ENCODE results near the gene BTBD8. TPM values are rescaled to one million over a fixed set of nuclear protein-coding genes. Genes with fewer than 3 reads are reported as not detected.

BTBD8 gene
- total RNA-seq, 2 donors from 2014 or later = 6.3 to 15.7 TPM

DNA sequence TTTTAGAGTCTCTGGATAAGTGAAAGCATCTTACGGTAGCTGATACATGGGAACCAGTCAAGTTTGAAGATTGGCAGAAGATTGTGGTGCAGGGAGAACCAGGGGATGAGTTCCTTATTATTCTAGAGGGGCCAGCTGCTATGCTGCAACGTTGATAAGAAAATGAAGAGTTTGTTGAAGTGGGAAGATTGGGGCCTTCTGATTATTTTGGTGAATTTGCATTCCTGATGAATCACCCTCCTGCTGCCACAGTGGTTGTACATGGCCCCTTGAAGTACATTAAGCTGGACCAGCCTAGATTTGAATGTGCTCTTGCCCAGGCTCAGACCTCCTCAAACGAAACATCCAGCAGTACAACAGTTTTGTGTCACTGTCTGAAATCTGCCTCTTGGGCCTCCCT, 45.9 kb downstream of the BTBD8 start:
- H3K27ac ChIP-seq = no peak overlapping the region
- no peak overlapping the region for H3K4me3 ChIP-seq
- no peaks in the 10 kb centered on the region for H3K36me3 ChIP-seq
- TF ChIP-seq POLR2A (IDR thresholded peaks at IDR 0.05) (no peak), POLR2AphosphoS5 (IDR thresholded peaks at IDR 0.05) (no peak)
- TF ChIP-seq, protein P1, sequence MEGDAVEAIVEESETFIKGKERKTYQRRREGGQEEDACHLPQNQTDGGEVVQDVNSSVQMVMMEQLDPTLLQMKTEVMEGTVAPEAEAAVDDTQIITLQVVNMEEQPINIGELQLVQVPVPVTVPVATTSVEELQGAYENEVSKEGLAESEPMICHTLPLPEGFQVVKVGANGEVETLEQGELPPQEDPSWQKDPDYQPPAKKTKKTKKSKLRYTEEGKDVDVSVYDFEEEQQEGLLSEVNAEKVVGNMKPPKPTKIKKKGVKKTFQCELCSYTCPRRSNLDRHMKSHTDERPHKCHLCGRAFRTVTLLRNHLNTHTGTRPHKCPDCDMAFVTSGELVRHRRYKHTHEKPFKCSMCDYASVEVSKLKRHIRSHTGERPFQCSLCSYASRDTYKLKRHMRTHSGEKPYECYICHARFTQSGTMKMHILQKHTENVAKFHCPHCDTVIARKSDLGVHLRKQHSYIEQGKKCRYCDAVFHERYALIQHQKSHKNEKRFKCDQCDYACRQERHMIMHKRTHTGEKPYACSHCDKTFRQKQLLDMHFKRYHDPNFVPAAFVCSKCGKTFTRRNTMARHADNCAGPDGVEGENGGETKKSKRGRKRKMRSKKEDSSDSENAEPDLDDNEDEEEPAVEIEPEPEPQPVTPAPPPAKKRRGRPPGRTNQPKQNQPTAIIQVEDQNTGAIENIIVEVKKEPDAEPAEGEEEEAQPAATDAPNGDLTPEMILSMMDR (IDR thresholded peaks at IDR 0.05) = no peak
- H3K27me3 ChIP-seq (replicated peaks; ENCODE audit: insufficient read depth) = no peaks in the 10 kb centered on the region
- intact Hi-C loops (cut with DNase I) = no loop called here
- DNase-seq (ENCODE audit: low spot score) = no peak
- no peaks in the 10 kb centered on the region for H3K9me3 ChIP-seq
- WGBS = 85% methylated on average over 3 of the region's 3 CpGs
- no peaks in the 10 kb centered on the region for H3K4me1 ChIP-seq (replicated peaks)

DNA sequence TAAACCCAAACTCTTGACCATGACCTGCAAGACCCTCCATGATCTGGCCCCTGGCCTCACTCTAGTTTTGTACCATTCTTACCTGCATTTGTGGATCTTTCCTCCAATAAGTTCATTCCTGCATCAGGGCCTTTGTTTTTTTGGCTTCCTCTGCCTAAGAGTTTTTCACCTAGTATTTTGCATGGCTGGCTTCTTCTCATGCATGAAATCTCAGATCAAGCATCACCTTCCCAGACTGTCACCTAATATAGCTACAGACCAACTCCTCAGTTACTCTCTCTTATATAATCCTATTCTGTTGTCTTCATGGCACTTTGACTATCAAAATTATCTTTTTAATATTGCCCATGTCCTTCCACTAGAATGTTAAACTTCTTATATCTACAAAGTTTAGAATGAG, 54.2 kb downstream of the BTBD8 start:
- Histone ChIP-seq H3K4me1 (replicated peaks) (no peaks in the 10 kb centered on the region), H3K9me3 (no peaks in the 10 kb centered on the region), H3K36me3 (no peaks in the 10 kb centered on the region), H3K4me3 (no peak overlapping the region), H3K27ac (no peak overlapping the region), H3K27me3 (replicated peaks; ENCODE audit: insufficient read depth) (no peaks in the 10 kb centered on the region)
- intact Hi-C loops (cut with DNase I) = no loop called here
- no peak for DNase-seq (ENCODE audit: low spot score)
- TF ChIP-seq POLR2A (IDR thresholded peaks at IDR 0.05) (no peak), POLR2AphosphoS5 (IDR thresholded peaks at IDR 0.05) (no peak)
- TF ChIP-seq, protein P1 (IDR thresholded peaks at IDR 0.05) = no peak

DNA sequence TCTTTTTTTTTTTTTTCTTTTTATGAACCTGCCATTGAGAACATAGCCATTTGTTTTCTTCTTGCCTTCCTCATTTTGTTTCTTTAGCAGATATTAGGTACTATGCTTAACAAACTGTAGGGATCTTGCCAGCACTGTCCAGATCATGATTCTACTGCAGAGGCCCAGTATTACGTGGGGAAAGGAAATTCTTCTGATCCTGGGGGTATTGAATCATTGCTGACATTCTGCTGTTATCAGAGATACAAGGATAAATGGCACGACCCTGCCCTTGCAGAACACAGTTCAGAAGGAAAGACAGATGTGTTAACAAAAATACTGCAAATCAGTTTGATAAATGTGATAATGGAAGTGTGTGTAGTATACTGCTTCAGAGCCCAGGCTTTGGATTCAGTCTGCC, 56.2 kb downstream of the BTBD8 start:
- H3K36me3 ChIP-seq = no peaks in the 10 kb centered on the region
- intact Hi-C loops (cut with DNase I) = no loop called here
- H3K4me1 ChIP-seq (replicated peaks) = no peaks in the 10 kb centered on the region
- TF ChIP-seq POLR2AphosphoS5 (IDR thresholded peaks at IDR 0.05) (no peak), POLR2A (IDR thresholded peaks at IDR 0.05) (no peak)
- TF ChIP-seq, protein P1 (IDR thresholded peaks at IDR 0.05) = no peak
- H3K27me3 ChIP-seq (replicated peaks; ENCODE audit: insufficient read depth) = no peaks in the 10 kb centered on the region
- no peak overlapping the region for H3K27ac ChIP-seq
- DNase-seq (ENCODE audit: low spot score) = no peak
- no peak overlapping the region for H3K4me3 ChIP-seq
- 80% methylated on average over 2 of the region's 2 CpGs for WGBS
- H3K9me3 ChIP-seq = no peaks in the 10 kb centered on the region

DNA sequence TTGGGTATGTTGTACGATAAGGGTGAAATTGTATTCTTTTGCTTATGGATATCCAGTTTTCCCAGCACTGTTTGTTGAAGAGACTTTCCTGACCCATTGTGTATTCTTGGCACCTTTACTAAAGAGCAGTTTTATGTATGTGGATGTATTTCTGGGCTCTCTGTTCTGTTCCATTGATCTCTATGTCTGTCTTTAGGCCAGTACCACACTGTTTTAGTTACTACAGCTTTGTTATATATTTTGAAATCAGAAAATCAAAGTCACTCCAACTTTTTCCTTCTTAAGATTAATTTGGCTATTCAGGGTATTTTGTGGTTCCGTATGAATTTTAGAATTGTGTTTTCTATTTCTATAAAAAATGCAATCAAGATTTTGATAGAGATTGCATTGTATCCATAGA, 74.8 kb downstream of the BTBD8 start:
- intact Hi-C loops (cut with DNase I) = no loop called here

DNA sequence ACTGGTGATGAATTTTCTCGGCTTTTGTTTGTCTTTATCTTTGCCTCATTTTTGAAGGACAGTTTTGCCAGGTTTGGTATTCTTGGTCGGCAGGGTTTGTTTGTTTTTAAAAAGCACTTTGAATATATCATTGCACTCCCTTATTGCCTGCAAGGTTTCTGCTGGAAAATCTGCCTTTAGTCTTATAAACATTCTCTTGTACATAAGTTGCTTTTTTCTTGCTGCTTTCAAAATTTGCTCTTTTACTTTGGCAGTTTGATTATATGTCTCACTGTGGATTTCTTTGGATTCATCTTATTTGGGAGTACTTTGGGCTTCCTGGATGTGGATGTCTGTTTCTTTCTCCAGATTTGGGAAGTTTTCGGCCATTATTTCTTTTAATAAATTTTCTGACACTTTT, 79.4 kb downstream of the BTBD8 start:
- 93% methylated on average over 3 of the region's 3 CpGs for WGBS
- TF ChIP-seq POLR2AphosphoS5 (IDR thresholded peaks at IDR 0.05) (no peak), POLR2A (IDR thresholded peaks at IDR 0.05) (no peak)
- TF ChIP-seq, protein P1 (IDR thresholded peaks at IDR 0.05) = no peak
- no peak overlapping the region for H3K4me3 ChIP-seq
- intact Hi-C loops (cut with DNase I) = no loop called here
- H3K27ac ChIP-seq = no peak overlapping the region
- H3K4me1 ChIP-seq (replicated peaks) = no peaks in the 10 kb centered on the region
- no peaks in the 10 kb centered on the region for H3K9me3 ChIP-seq
- no peak for DNase-seq (ENCODE audit: low spot score)
- no peaks in the 10 kb centered on the region for H3K27me3 ChIP-seq (replicated peaks; ENCODE audit: insufficient read depth)
- no peaks in the 10 kb centered on the region for H3K36me3 ChIP-seq

More for the DNA sequence above, 74.8 kb downstream of the BTBD8 start:
- Histone ChIP-seq H3K4me1 (replicated peaks) (no peaks in the 10 kb centered on the region), H3K4me3 (no peak overlapping the region), H3K27ac (no peak overlapping the region), H3K9me3 (no peaks in the 10 kb centered on the region), H3K27me3 (replicated peaks; ENCODE audit: insufficient read depth) (no peaks in the 10 kb centered on the region), H3K36me3 (no peaks in the 10 kb centered on the region)
- 94% methylated on average over 2 of the region's 2 CpGs for WGBS
- TF ChIP-seq POLR2A (IDR thresholded peaks at IDR 0.05) (no peak), POLR2AphosphoS5 (IDR thresholded peaks at IDR 0.05) (no peak)
- TF ChIP-seq, protein P1 (IDR thresholded peaks at IDR 0.05) = no peak
- DNase-seq (ENCODE audit: low spot score) = no peak

All from prostate gland (tissue), 2 donors.